SK-N-SH treated with all-trans-retinoic acid at 6 μM for 48 hours (cell line): ENCODE results near the gene SAMD4A.

ENCODE experiments used
- ARNTL ChIP-seq: fragments of 450-650 bp; formaldehyde crosslinking; IDR thresholded peaks from 2 replicates; pipeline ENCODE4 v1.5.0; 2020; ENCODE audit warnings: low read depth, mild to moderate bottlenecking, moderate library complexity, borderline replicate concordance
- CSDC2 ChIP-seq: fragments of 250-450 bp; sonication (Bioruptor Pico); IDR thresholded peaks from 2 replicates; pipeline ENCODE4 v1.5.0; 2020; ENCODE audit warnings: mild to moderate bottlenecking, moderate library complexity
- GLIS3 ChIP-seq: fragments of 250-450 bp; sonication (Bioruptor Pico); IDR thresholded peaks from 2 replicates; pipeline ENCODE4 v1.5.0; 2020; ENCODE audit warnings: mild to moderate bottlenecking, moderate library complexity
- RARB ChIP-seq: fragments of 250-450 bp; sonication (Bioruptor Pico); IDR thresholded peaks from 2 replicates; pipeline ENCODE4 v1.8.0; 2021; ENCODE audit warnings: mild to moderate bottlenecking, moderate library complexity
- SNAI2 ChIP-seq: fragments of 250-450 bp; sonication (Bioruptor Pico); IDR thresholded peaks from 2 replicates; pipeline ENCODE4 v1.5.0; 2020; ENCODE audit warnings: mild to moderate bottlenecking, moderate library complexity
- TCF4 ChIP-seq: fragments of 250-450 bp; sonication (Bioruptor Pico); IDR thresholded peaks from 2 replicates; pipeline ENCODE4 v1.8.0; 2021; ENCODE audit warnings: mild to moderate bottlenecking, moderate library complexity, borderline replicate concordance
- ZC3H10 ChIP-seq: fragments of 250-450 bp; sonication (Bioruptor Pico); IDR thresholded peaks from 2 replicates; pipeline ENCODE4 v1.5.1; 2021; ENCODE audit warnings: mild to moderate bottlenecking, moderate library complexity
- ZFP30 ChIP-seq: fragments of 450-650 bp; formaldehyde crosslinking; IDR thresholded peaks from 2 replicates; pipeline ENCODE4 v1.5.0; 2022; ENCODE audit warnings: mild to moderate bottlenecking, moderate library complexity
- ZNF565 ChIP-seq: fragments of 450-650 bp; formaldehyde crosslinking; conservative IDR thresholded peaks from 2 replicates; pipeline ENCODE4 v1.5.0; 2020; ENCODE audit warnings: low read depth, mild to moderate bottlenecking, moderate library complexity
- TF ChIP-seq, protein P1 (sequence below): fragments of 250-450 bp; sonication (Bioruptor Pico); IDR thresholded peaks from 2 replicates; pipeline ENCODE4 v1.8.0; 2020; ENCODE audit warnings: mild to moderate bottlenecking, moderate library complexity, borderline replicate concordance

- TF ChIP-seq, protein P1, sequence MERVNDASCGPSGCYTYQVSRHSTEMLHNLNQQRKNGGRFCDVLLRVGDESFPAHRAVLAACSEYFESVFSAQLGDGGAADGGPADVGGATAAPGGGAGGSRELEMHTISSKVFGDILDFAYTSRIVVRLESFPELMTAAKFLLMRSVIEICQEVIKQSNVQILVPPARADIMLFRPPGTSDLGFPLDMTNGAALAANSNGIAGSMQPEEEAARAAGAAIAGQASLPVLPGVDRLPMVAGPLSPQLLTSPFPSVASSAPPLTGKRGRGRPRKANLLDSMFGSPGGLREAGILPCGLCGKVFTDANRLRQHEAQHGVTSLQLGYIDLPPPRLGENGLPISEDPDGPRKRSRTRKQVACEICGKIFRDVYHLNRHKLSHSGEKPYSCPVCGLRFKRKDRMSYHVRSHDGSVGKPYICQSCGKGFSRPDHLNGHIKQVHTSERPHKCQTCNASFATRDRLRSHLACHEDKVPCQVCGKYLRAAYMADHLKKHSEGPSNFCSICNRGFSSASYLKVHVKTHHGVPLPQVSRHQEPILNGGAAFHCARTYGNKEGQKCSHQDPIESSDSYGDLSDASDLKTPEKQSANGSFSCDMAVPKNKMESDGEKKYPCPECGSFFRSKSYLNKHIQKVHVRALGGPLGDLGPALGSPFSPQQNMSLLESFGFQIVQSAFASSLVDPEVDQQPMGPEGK (CRISPR knock-in tag) = no peak
- TF ChIP-seq ZC3H10 (CRISPR knock-in tag) (no peak), ZFP30 (no peak), CSDC2 (CRISPR knock-in tag) (no peak), ARNTL (CRISPR knock-in tag) (no peak), ZNF565 (CRISPR knock-in tag) (no peak), GLIS3 (CRISPR knock-in tag) (no peak), RARB (CRISPR knock-in tag) (no peak), TCF4 (no peak), SNAI2 (CRISPR knock-in tag) (no peak)
Measured at GRCh38 chr14:54702014-54702491, 135.1 kb downstream of the SAMD4A start.
